ENCODE results near the gene CDC7.

Gene CDC7

DNA sequence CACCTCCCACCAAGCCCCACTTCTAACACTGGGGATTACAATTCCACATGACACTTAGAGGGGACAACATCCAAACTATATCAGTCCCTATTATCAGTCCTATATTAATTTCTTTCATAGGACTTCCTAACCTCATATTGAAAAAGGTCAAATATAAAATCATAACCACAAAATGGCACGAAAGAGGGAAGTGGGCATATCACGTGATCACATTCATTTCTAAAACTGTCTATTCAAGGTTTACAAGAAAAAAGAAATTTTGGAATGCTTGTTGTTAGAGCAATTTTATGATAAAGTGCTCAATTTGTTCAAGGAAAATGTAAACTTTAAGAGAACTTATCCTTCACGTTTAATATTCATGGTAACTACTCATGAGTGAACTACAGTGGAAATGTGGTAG, 13.2 kb upstream of the CDC7 start:
- Histone ChIP-seq H3K4me3 (ENCODE audit: low read depth in 1 of 2, low read length in 1 of 2) (no peak overlapping the region), H3K36me3 (no peaks in the 10 kb centered on the region)

GRCh38 chr1:91490501-91490900, 10.2 kb upstream of the CDC7 start:
- no peak for TF ChIP-seq CTCF (IDR thresholded peaks at IDR 0.05)
- no peak overlapping the region for H3K4me3 ChIP-seq (ENCODE audit: low read depth in 1 of 2, low read length in 1 of 2)

More for the DNA sequence above, 13.2 kb upstream of the CDC7 start:
- TF ChIP-seq CTCF (IDR thresholded peaks at IDR 0.05), result no peak
- Histone ChIP-seq H3K9me3 (no peaks in the 10 kb centered on the region), H3K27me3 (no peaks in the 10 kb centered on the region), H3K4me1 (ENCODE audit: control insufficient read depth in 1 of 2, insufficient read depth in 1 of 2, low read depth in 1 of 2, low read length in 1 of 2) (no peaks in the 10 kb centered on the region), H3K27ac (no peak overlapping the region)

DNA sequence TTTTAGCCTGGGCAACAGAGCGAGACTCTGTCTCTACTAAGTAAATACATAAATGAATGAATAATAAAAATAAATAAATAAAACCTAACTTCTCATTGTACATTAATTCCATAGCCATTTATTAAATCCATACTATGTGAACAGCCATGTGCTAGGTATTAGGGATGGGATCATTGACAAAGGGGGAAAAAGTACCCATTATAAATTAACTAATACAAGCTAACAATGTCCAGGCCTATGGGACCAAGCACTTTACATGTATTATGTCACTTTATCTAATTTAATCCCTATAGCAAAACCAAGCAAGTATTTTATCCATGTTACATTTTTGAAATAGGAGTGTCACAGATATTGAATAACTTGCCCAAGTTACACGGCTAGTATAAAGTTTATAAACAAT, 2.6 kb upstream of the CDC7 start:
- Histone ChIP-seq H3K9me3 (no peaks in the 10 kb centered on the region), H3K4me1 (ENCODE audit: control insufficient read depth in 1 of 2, insufficient read depth in 1 of 2, low read depth in 1 of 2, low read length in 1 of 2) (peaks cover 20 to 30% of the 10 kb centered on the region in 2 experiments), H3K4me3 (ENCODE audit: low read depth in 1 of 2, low read length in 1 of 2) (no peak overlapping the region), H3K36me3 (no peaks in the 10 kb centered on the region), H3K27ac (no peak overlapping the region), H3K27me3 (no peaks in the 10 kb centered on the region)
- TF ChIP-seq CTCF (IDR thresholded peaks at IDR 0.05), result no peak

More at GRCh38 chr1:91490501-91490900, 10.2 kb upstream of the CDC7 start:
- Histone ChIP-seq H3K9me3 (no peaks in the 10 kb centered on the region), H3K4me1 (ENCODE audit: control insufficient read depth in 1 of 2, insufficient read depth in 1 of 2, low read depth in 1 of 2, low read length in 1 of 2) (no peaks in the 10 kb centered on the region), H3K27me3 (no peaks in the 10 kb centered on the region), H3K36me3 (no peaks in the 10 kb centered on the region), H3K27ac (no peak overlapping the region)

GRCh38 chr1:91498498-91499245, 2.0 kb upstream of the CDC7 start:
- H3K27ac ChIP-seq, result no peak overlapping the region
- peaks cover 20 to 30% of the 10 kb centered on the region in 2 experiments for H3K4me1 ChIP-seq (ENCODE audit: control insufficient read depth in 1 of 2, insufficient read depth in 1 of 2, low read depth in 1 of 2, low read length in 1 of 2)
- H3K27me3 ChIP-seq, result no peaks in the 10 kb centered on the region
- H3K4me3 ChIP-seq (ENCODE audit: low read depth in 1 of 2, low read length in 1 of 2), result no peak overlapping the region
- H3K9me3 ChIP-seq, result no peaks in the 10 kb centered on the region
- no peaks in the 10 kb centered on the region for H3K36me3 ChIP-seq
- no peak for TF ChIP-seq CTCF (IDR thresholded peaks at IDR 0.05)

DNA sequence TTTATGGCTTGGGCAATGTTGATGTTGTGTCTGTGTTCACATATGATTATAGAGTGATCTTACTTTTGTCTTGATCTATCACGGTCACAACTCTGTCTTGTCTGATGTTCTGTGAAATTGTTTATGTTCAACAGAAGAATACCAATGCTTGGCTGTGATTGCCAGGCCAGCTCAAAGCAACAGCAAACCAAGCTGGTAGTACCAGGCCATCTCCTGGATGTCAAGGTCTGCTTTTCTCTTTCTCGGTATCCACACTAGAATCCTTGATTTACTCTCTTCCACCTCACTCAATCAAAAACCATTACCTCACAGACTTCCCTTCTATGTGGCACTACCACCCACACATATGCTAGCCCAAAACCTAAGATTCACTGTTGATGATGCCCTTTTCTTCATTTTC, 1.3 kb upstream of the CDC7 start:
- H3K4me1 ChIP-seq (ENCODE audit: control insufficient read depth in 1 of 2, insufficient read depth in 1 of 2, low read depth in 1 of 2, low read length in 1 of 2), result peaks cover 20 to 30% of the 10 kb centered on the region in 2 experiments
- H3K27me3 ChIP-seq, result no peaks in the 10 kb centered on the region
- H3K27ac ChIP-seq, result no peak overlapping the region
- no peak overlapping the region for H3K4me3 ChIP-seq (ENCODE audit: low read depth in 1 of 2, low read length in 1 of 2)
- H3K9me3 ChIP-seq, result no peaks in the 10 kb centered on the region
- TF ChIP-seq CTCF (IDR thresholded peaks at IDR 0.05), result no peak
- H3K36me3 ChIP-seq, result no peaks in the 10 kb centered on the region

Data from neutrophil (primary cell).